Measurements from ENCODE around the gene OXSR1.

Gene OXSR1

GRCh38 chr3:38164952-38165721, at the start of gene OXSR1:
TSS of gene OXSR1 (plus strand) at chr3:38165537. CDS start at chr3:38165877, 340 bp downstream.
- DNase-seq (ENCODE audit: low spot score): peak; percentile 100

GRCh38 chr3:38115645-38116427, 49.5 kb upstream of the OXSR1 start:
- no peak for DNase-seq (ENCODE audit: low spot score)

- no peak for DNase-seq (ENCODE audit: low spot score)
Observed at GRCh38 chr3:38116471-38117162, 48.7 kb upstream of the OXSR1 start.

GRCh38 chr3:38117163-38117716, 48.1 kb upstream of the OXSR1 start:
- no peak for DNase-seq (ENCODE audit: low spot score)

GRCh38 chr3:38117748-38118420, 47.5 kb upstream of the OXSR1 start:
- DNase-seq (ENCODE audit: low spot score): peak; percentile 40

GRCh38 chr3:38118421-38119247, 46.7 kb upstream of the OXSR1 start:
- no peak for DNase-seq (ENCODE audit: low spot score)

- no peak for DNase-seq (ENCODE audit: low spot score)
Observed at GRCh38 chr3:38119248-38119544, 46.1 kb upstream of the OXSR1 start.

- DNase-seq (ENCODE audit: low spot score): no peak
Observed at GRCh38 chr3:38119821-38120692, 45.3 kb upstream of the OXSR1 start.

- DNase-seq (ENCODE audit: low spot score): no peak
Observed at GRCh38 chr3:38120693-38121450, 44.5 kb upstream of the OXSR1 start.

- DNase-seq (ENCODE audit: low spot score): no peak
Observed at GRCh38 chr3:38121451-38121831, 43.9 kb upstream of the OXSR1 start.

GRCh38 chr3:38121832-38122461, 43.4 kb upstream of the OXSR1 start:
- no peak for DNase-seq (ENCODE audit: low spot score)

- no peak for DNase-seq (ENCODE audit: low spot score)
Observed at GRCh38 chr3:38122712-38123290, 42.5 kb upstream of the OXSR1 start.

- DNase-seq (ENCODE audit: low spot score): no peak
Observed at GRCh38 chr3:38124324-38125122, 40.8 kb upstream of the OXSR1 start.

- no peak for DNase-seq (ENCODE audit: low spot score)
Observed at GRCh38 chr3:38125305-38126120, 39.8 kb upstream of the OXSR1 start.

GRCh38 chr3:38126121-38126892, 39.0 kb upstream of the OXSR1 start:
- no peak for DNase-seq (ENCODE audit: low spot score)
